Mesodermal cell (in vitro differentiated cells): ENCODE results near the gene PIGM.

Experiments used
- H3K27ac ChIP-seq: 2 replicates; pipeline ENCODE4 v1.7.0; 2013; ENCODE audit warnings: mild to moderate bottlenecking, low read depth, low read length, moderate library complexity; ENCODE audit not compliant: severe bottlenecking
- H3K36me3 ChIP-seq: 2 replicates; pipeline ENCODE4 v1.7.1; 2013; ENCODE audit warnings: mild to moderate bottlenecking, low read length, moderate library complexity; ENCODE audit not compliant: control insufficient read depth, insufficient read depth
- H3K4me1 ChIP-seq: one replicate; pipeline ENCODE4 v1.7.1; 2013; ENCODE audit warnings: mild to moderate bottlenecking, low read length; ENCODE audit not compliant: insufficient read depth, control insufficient read depth, poor library complexity, severe bottlenecking
- H3K4me3 ChIP-seq: 2 replicates; pipeline ENCODE4 v1.7.0; 2013; ENCODE audit warnings: low read length, control low read depth, mild to moderate bottlenecking; ENCODE audit not compliant: insufficient read depth, poor library complexity, severe bottlenecking; ENCODE audit errors: extremely low read depth
- H3K9me3 ChIP-seq: 2 replicates; pipeline ENCODE4 v1.7.1; 2013; ENCODE audit warnings: mild to moderate bottlenecking, low read length, moderate library complexity; ENCODE audit not compliant: control insufficient read depth
- WGBS, 2 experiments: methylation state at CpG; one replicate each; pipeline ENCODE4 v1.1.5; 2013; ENCODE audit warnings: missing lambda C conversion rate in 2 of 2; ENCODE audit not compliant: insufficient coverage in 2 of 2; 5-methylcytosine and 5-hydroxymethylcytosine counted together

The PIGM gene

GRCh38 chr1:159987186-159987585 lies 44.6 kb downstream of the PIGM start:
- Histone ChIP-seq H3K4me1 (no peaks in the 10 kb centered on the region), H3K36me3 (no peaks in the 10 kb centered on the region), H3K27ac (no peak overlapping the region), H3K9me3 (no peaks in the 10 kb centered on the region), H3K4me3 (no peak overlapping the region)
- WGBS, 2 experiments, result 84 to 92% methylated on average over 2 to 4 of the region's 4 CpGs

DNA sequence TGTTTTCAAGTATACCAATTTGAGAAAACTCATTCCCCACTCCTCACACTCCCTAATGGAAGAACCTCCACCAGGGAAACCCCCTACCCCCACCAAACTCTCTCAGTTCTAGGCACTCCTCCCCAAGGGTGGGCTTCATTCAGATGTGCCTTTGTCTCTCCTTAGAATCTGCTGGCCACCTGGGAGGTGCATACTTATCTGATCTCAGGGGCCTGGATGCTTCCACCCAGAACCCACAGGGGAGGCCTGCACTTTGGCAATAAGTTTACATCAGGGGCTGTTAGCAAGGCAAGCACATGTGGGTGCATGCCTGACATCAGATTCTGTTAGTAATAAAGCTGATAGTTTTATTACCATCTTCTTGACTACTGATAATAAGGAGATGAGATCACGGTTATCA lies 45.3 kb downstream of the PIGM start:
- Histone ChIP-seq H3K4me3 (no peak overlapping the region), H3K4me1 (no peaks in the 10 kb centered on the region), H3K27ac (no peak overlapping the region), H3K36me3 (no peaks in the 10 kb centered on the region), H3K9me3 (no peaks in the 10 kb centered on the region)
- 100% methylated on average over 1 of the region's 1 CpG; no CpG with 5 or more reads in 1 of the 2 experiments for WGBS, 2 experiments

- H3K9me3 ChIP-seq, result no peaks in the 10 kb centered on the region
- no peak overlapping the region for H3K4me3 ChIP-seq
- H3K27ac ChIP-seq, result no peak overlapping the region
- H3K4me1 ChIP-seq, result no peaks in the 10 kb centered on the region
- H3K36me3 ChIP-seq, result no peaks in the 10 kb centered on the region
- no CpG with 5 or more reads among the region's 2 CpGs for WGBS, 2 experiments
Observed at GRCh38 chr1:159986093-159986492, 45.7 kb downstream of the PIGM start.

- no peaks in the 10 kb centered on the region for H3K36me3 ChIP-seq
- no peak overlapping the region for H3K4me3 ChIP-seq
- WGBS, 2 experiments, result 94 to 100% methylated on average over 4 to 5 of the region's 6 CpGs
- H3K9me3 ChIP-seq, result no peaks in the 10 kb centered on the region
- H3K4me1 ChIP-seq, result no peaks in the 10 kb centered on the region
- H3K27ac ChIP-seq, result no peak overlapping the region
Observed at GRCh38 chr1:159985473-159985872, 46.3 kb downstream of the PIGM start.

- no peaks in the 10 kb centered on the region for H3K9me3 ChIP-seq
- no peaks in the 10 kb centered on the region for H3K4me1 ChIP-seq
- no peak overlapping the region for H3K4me3 ChIP-seq
- H3K36me3 ChIP-seq, result no peaks in the 10 kb centered on the region
- WGBS, 2 experiments, result 78 to 82% methylated on average over 4 of the region's 5 CpGs
- no peak overlapping the region for H3K27ac ChIP-seq
Observed at GRCh38 chr1:159983681-159984080, 48.1 kb downstream of the PIGM start.

DNA sequence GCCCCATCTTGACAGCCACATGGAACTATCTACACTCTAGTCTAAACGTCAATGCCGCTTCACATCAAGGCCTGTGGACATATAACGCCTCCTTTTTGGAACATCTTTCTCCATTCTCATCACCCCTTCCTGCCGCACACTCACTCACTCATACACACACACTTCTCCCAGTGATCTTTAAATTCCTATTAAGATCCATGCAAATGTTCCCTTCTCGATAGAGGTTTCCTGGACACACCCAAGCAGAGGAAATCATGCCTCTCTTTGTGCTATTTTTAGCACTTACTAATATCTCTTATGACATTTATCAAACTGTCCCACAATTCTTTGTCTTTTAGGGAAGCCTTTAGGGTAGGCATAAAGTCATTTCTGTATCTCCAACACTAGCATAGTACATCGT lies 49.5 kb downstream of the PIGM start:
- Histone ChIP-seq H3K36me3 (no peaks in the 10 kb centered on the region), H3K4me3 (no peak overlapping the region), H3K4me1 (no peaks in the 10 kb centered on the region), H3K9me3 (no peaks in the 10 kb centered on the region), H3K27ac (no peak overlapping the region)
- 88 to 92% methylated on average over 4 to 5 of the region's 6 CpGs for WGBS, 2 experiments

- no peak overlapping the region for H3K4me3 ChIP-seq
- no peaks in the 10 kb centered on the region for H3K36me3 ChIP-seq
- WGBS, 2 experiments, result 90 to 100% methylated on average over 4 to 5 of the region's 6 CpGs
Observed at GRCh38 chr1:159981351-159982055, 50.3 kb downstream of the PIGM start.

DNA sequence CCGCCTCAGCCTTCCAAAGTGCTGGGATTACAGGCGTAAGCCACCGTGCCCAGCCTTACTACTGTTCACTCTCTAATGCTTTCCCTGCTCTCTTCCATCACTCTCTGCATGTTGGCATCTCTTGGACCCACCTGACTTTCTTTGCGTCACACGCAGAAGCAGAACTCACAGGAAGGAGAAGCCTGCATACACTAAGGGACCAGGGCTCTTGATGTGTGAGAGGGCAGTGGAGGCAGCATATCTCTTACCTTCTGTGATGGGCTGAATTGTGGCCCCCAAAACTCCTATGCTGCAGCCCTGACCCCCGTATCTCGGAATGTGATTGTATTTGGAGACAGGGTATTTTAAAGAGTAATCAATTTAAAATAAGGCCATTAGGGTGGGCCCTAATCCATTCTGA lies 51.0 kb downstream of the PIGM start:
- H3K9me3 ChIP-seq, result no peaks in the 10 kb centered on the region
- no peaks in the 10 kb centered on the region for H3K36me3 ChIP-seq
- H3K27ac ChIP-seq, result no peak overlapping the region
- no peaks in the 10 kb centered on the region for H3K4me1 ChIP-seq
- 91 to 93% methylated on average over 4 to 6 of the region's 7 CpGs for WGBS, 2 experiments
- no peak overlapping the region for H3K4me3 ChIP-seq

More at GRCh38 chr1:159981351-159982055, 50.3 kb downstream of the PIGM start:
- Histone ChIP-seq H3K4me1 (no peaks in the 10 kb centered on the region), H3K9me3 (no peaks in the 10 kb centered on the region), H3K27ac (no peak overlapping the region)

GRCh38 chr1:159980076-159980475 lies 51.7 kb downstream of the PIGM start:
- H3K4me3 ChIP-seq, result no peak overlapping the region
- no peak overlapping the region for H3K27ac ChIP-seq
- WGBS, 2 experiments, result 60 to 72% methylated on average over 2 to 3 of the region's 6 CpGs
- H3K36me3 ChIP-seq, result no peaks in the 10 kb centered on the region
- no peaks in the 10 kb centered on the region for H3K9me3 ChIP-seq
- no peaks in the 10 kb centered on the region for H3K4me1 ChIP-seq

DNA sequence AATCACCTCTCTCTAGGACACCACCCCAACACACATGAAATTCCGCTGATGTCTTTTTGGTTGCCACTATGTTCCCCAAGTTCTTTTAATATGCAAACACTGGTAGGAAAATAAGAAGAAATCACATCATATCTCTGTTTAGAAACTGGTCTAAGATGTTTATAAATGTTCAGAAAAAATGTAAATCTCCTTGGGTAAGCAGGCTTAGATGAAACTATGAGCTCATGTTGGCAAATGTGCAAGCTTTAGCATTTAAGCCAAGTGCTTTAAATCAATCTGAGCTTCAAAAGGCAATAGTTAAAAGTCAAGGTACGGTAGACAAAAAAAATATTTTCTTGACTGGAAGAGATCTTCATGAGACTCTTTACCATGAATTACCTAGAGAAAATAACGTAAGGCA lies 52.5 kb downstream of the PIGM start:
- no peaks in the 10 kb centered on the region for H3K36me3 ChIP-seq
- H3K4me3 ChIP-seq, result no peak overlapping the region
- no peak overlapping the region for H3K27ac ChIP-seq
- no peaks in the 10 kb centered on the region for H3K4me1 ChIP-seq
- 100% methylated on average over 1 of the region's 3 CpGs; no CpG with 5 or more reads in 1 of the 2 experiments for WGBS, 2 experiments
- H3K9me3 ChIP-seq, result no peaks in the 10 kb centered on the region

- H3K4me3 ChIP-seq, result no peak overlapping the region
- H3K27ac ChIP-seq, result no peak overlapping the region
- no peaks in the 10 kb centered on the region for H3K9me3 ChIP-seq
- no peaks in the 10 kb centered on the region for H3K36me3 ChIP-seq
- H3K4me1 ChIP-seq, result no peaks in the 10 kb centered on the region
- WGBS, 2 experiments, result 79 to 92% methylated on average over 2 of the region's 2 CpGs
Observed at GRCh38 chr1:159978107-159978398, 53.7 kb downstream of the PIGM start.
